HepG2 (cell line): ENCODE data around the gene C19orf85. TPM values are rescaled to one million over a fixed set of nuclear protein-coding genes. Genes with fewer than 3 reads are reported as not detected.

Experiments
- CERS6 ChIP-seq: sonication (generic); formaldehyde crosslinking; IDR thresholded peaks from 2 replicates; pipeline ENCODE4 v1.5.0; 2020; ENCODE audit warnings: missing genetic modification reagents
- CHD4 ChIP-seq: fragments of 200-600 bp; sonication (generic); IDR thresholded peaks from 2 replicates; pipeline ENCODE4 v1.7.0; 2017; ENCODE audit warnings: mild to moderate bottlenecking, low read length, borderline replicate concordance
- FOXK1 ChIP-seq: sonication (generic); formaldehyde crosslinking; IDR thresholded peaks from 2 replicates; pipeline ENCODE4 v1.4.0; 2020; ENCODE audit warnings: low read depth, missing genetic modification reagents, borderline replicate concordance
- HDAC1 ChIP-seq: sonication (generic); formaldehyde crosslinking; IDR thresholded peaks from 2 replicates; pipeline ENCODE4 v1.5.1; 2020; ENCODE audit warnings: mild to moderate bottlenecking, missing genetic modification reagents
- HOXA7 ChIP-seq: sonication (generic); formaldehyde crosslinking; IDR thresholded peaks from 2 replicates; pipeline ENCODE4 v1.8.1; 2022; ENCODE audit warnings: mild to moderate bottlenecking, missing genetic modification reagents, moderate library complexity
- JUNB ChIP-seq: sonication (generic); formaldehyde crosslinking; IDR thresholded peaks from 2 replicates; pipeline ENCODE4 v1.8.0; 2022; ENCODE audit warnings: missing genetic modification reagents, mild to moderate bottlenecking, borderline replicate concordance
- MIER2 ChIP-seq: IDR thresholded peaks from 2 replicates; pipeline ENCODE4 v1.6.1; 2016; ENCODE audit warnings: missing biosample characterization, missing genetic modification reagents
- NFE2L2 ChIP-seq: fragments of 150-350 bp; IDR thresholded peaks from 2 replicates; pipeline ENCODE4 v1.6.1; 2014; ENCODE audit warnings: low read length
- NR3C1 ChIP-seq: sonication (generic); formaldehyde crosslinking; IDR thresholded peaks from 2 replicates; pipeline ENCODE4 v1.4.0; 2020; ENCODE audit warnings: missing genetic modification reagents
- PAWR ChIP-seq: sonication (generic); formaldehyde crosslinking; IDR thresholded peaks from 2 replicates; pipeline ENCODE4 v1.4.0; 2020; ENCODE audit warnings: missing genetic modification reagents, mild to moderate bottlenecking, borderline replicate concordance
- PHF21A ChIP-seq: sonication (generic); formaldehyde crosslinking; IDR thresholded peaks from 2 replicates; pipeline ENCODE4 v1.5.0; 2020; ENCODE audit warnings: mild to moderate bottlenecking, missing genetic modification reagents
- POGZ ChIP-seq: sonication (generic); formaldehyde crosslinking; IDR thresholded peaks from 2 replicates; pipeline ENCODE4 v1.4.0; 2020; ENCODE audit warnings: mild to moderate bottlenecking, missing genetic modification reagents
- POLR2A ChIP-seq, 2 experiments: IDR thresholded peaks; 2 replicates each; pipeline ENCODE4 v1.6.1; 2011; ENCODE audit warnings: low read depth in 2 of 2, low read length in 2 of 2, mild to moderate bottlenecking in 1 of 2, moderate library complexity in 1 of 2; ENCODE audit not compliant: insufficient read depth in 1 of 2
- PRMT3 ChIP-seq: sonication (generic); formaldehyde crosslinking; IDR thresholded peaks from 2 replicates; pipeline ENCODE4 v1.8.1; 2022; ENCODE audit warnings: low read depth, mild to moderate bottlenecking, moderate library complexity, missing genetic modification reagents, borderline replicate concordance
- RXRB ChIP-seq: IDR thresholded peaks from 2 replicates; pipeline ENCODE4 v1.6.1; 2016; ENCODE audit warnings: borderline replicate concordance, missing genetic modification reagents, missing compliant biosample characterization
- SIX1 ChIP-seq: sonication (generic); formaldehyde crosslinking; IDR thresholded peaks from 2 replicates; pipeline ENCODE4 v1.4.0; 2020; ENCODE audit warnings: missing genetic modification reagents, borderline replicate concordance
- TSC22D2 ChIP-seq: sonication (generic); formaldehyde crosslinking; IDR thresholded peaks from 2 replicates; pipeline ENCODE4 v1.5.1; 2020; ENCODE audit warnings: missing genetic modification reagents, mild to moderate bottlenecking, borderline replicate concordance
- ZFP36 ChIP-seq: fragments of 150-350 bp; IDR thresholded peaks from 2 replicates; pipeline ENCODE4 v1.6.1; 2018; ENCODE audit warnings: borderline replicate concordance, low read length, low read depth; ENCODE audit not compliant: partially characterized antibody
- ZFP37 ChIP-seq: sonication (generic); formaldehyde crosslinking; IDR thresholded peaks from 2 replicates; pipeline ENCODE4 v1.4.0; 2020; ENCODE audit warnings: missing genetic modification reagents, borderline replicate concordance
- ZNF674 ChIP-seq: sonication (generic); formaldehyde crosslinking; IDR thresholded peaks from 2 replicates; pipeline ENCODE4 v1.5.0; 2020; ENCODE audit warnings: low read depth, mild to moderate bottlenecking, missing genetic modification reagents
- ZNF747 ChIP-seq: sonication (generic); formaldehyde crosslinking; IDR thresholded peaks from 2 replicates; pipeline ENCODE4 v1.8.1; 2023; ENCODE audit warnings: missing genetic modification reagents, mild to moderate bottlenecking, borderline replicate concordance
- ZSCAN21 ChIP-seq: sonication (generic); formaldehyde crosslinking; IDR thresholded peaks from 2 replicates; pipeline ENCODE4 v1.8.0; 2022; ENCODE audit warnings: mild to moderate bottlenecking, missing genetic modification reagents, moderate library complexity, borderline replicate concordance
- ZSCAN31 ChIP-seq: sonication (generic); formaldehyde crosslinking; IDR thresholded peaks from 2 replicates; pipeline ENCODE4 v1.5.0; 2020; ENCODE audit warnings: low read depth, mild to moderate bottlenecking, missing genetic modification reagents
- polyA plus RNA-seq, 8 experiments: library from polyadenylated mRNA; depleted of rRNA in 3 of 8; stranded (reverse) in 7 of 8; unstranded in 1 of 8; fragments of >200 nt; fragmentation: Illumina TruSeq in 4 of 8; extraction: Trizol in 4 of 8; gene quantifications; 2 replicates each; pipeline versions ENCODE4 v1.2.1 to v1.2.3, GENCODE V29; 2011 to 2016; ENCODE audit warnings: low read depth in 4 of 8, missing spikeins in 1 of 8, mixed read lengths in 1 of 8; ENCODE audit not compliant: insufficient read depth in 1 of 8
- total RNA-seq, 5 experiments: library from RNA; depleted of rRNA; stranded (reverse); fragments of >200 nt; fragmentation: Illumina TruSeq; extraction: Trizol; gene quantifications; 2 replicates each; pipeline ENCODE4 v1.2.3, GENCODE V29; 2016; ENCODE audit warnings: low read depth in 1 of 5
- TF ChIP-seq, protein P1 (sequence below): sonication (generic); formaldehyde crosslinking; IDR thresholded peaks from 2 replicates; pipeline ENCODE4 v1.4.0; 2020; ENCODE audit warnings: mild to moderate bottlenecking, missing genetic modification reagents
- TF ChIP-seq, protein P2 (sequence below): IDR thresholded peaks from 2 replicates; pipeline ENCODE4 v1.6.1; 2016; ENCODE audit warnings: low read depth
- TF ChIP-seq, protein P3 (sequence below): sonication (generic); formaldehyde crosslinking; IDR thresholded peaks from 2 replicates; pipeline ENCODE4 v1.4.0; 2020; ENCODE audit warnings: missing genetic modification reagents

Gene C19orf85
- total and polyA plus RNA-seq, 2 of the 13 experiments (the other 11 are each of a cell fraction or from before 2014, with no cell fraction given): not detected

- TF ChIP-seq PAWR (CRISPR knock-in tag) (0 out of 2 replicates have a peak, but pooled peaks have one; percentile 56), CERS6 (CRISPR knock-in tag) (no peak), ZSCAN21 (peak; percentile 75), POLR2A (IDR thresholded peaks at IDR 0.05; ENCODE audit: insufficient read depth in 1 of 2, low read depth in 2 of 2, low read length in 2 of 2) (peak in 1 of 2 experiments; percentile 37; a peak in 1 of 4 replicates), RXRB (CRISPR knock-in tag) (peak; percentile 37; the same call in 1 of the 2 replicates), SIX1 (CRISPR knock-in tag) (0 out of 2 replicates have a peak, but pooled peaks have one; percentile 10), ZSCAN31 (CRISPR knock-in tag) (peak; percentile 77; the same call in 1 of the 2 replicates), POGZ (no peak; the same call in 1 of the 2 replicates), PRMT3 (CRISPR knock-in tag) (no peak), NFE2L2 (no peak), MIER2 (no peak), TSC22D2 (peak; percentile 86; the same call in 1 of the 2 replicates), HDAC1 (CRISPR knock-in tag) (peak; percentile 63), ZNF747 (0 out of 2 replicates have a peak, but pooled peaks have one; percentile 20), ZFP36 (no peak), PHF21A (CRISPR knock-in tag) (peak; percentile 7; the same call in 1 of the 2 replicates), NR3C1 (no peak), ZNF674 (CRISPR knock-in tag) (no peak), CHD4 (no peak), HOXA7 (CRISPR knock-in tag) (no peak), JUNB (CRISPR knock-in tag) (no peak), FOXK1 (peak; percentile 74; the same call in 1 of the 2 replicates), ZFP37 (no peak)
- TF ChIP-seq, protein P1, sequence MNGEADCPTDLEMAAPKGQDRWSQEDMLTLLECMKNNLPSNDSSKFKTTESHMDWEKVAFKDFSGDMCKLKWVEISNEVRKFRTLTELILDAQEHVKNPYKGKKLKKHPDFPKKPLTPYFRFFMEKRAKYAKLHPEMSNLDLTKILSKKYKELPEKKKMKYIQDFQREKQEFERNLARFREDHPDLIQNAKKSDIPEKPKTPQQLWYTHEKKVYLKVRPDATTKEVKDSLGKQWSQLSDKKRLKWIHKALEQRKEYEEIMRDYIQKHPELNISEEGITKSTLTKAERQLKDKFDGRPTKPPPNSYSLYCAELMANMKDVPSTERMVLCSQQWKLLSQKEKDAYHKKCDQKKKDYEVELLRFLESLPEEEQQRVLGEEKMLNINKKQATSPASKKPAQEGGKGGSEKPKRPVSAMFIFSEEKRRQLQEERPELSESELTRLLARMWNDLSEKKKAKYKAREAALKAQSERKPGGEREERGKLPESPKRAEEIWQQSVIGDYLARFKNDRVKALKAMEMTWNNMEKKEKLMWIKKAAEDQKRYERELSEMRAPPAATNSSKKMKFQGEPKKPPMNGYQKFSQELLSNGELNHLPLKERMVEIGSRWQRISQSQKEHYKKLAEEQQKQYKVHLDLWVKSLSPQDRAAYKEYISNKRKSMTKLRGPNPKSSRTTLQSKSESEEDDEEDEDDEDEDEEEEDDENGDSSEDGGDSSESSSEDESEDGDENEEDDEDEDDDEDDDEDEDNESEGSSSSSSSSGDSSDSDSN (CRISPR knock-in tag): peak; percentile 72
- TF ChIP-seq, protein P2, sequence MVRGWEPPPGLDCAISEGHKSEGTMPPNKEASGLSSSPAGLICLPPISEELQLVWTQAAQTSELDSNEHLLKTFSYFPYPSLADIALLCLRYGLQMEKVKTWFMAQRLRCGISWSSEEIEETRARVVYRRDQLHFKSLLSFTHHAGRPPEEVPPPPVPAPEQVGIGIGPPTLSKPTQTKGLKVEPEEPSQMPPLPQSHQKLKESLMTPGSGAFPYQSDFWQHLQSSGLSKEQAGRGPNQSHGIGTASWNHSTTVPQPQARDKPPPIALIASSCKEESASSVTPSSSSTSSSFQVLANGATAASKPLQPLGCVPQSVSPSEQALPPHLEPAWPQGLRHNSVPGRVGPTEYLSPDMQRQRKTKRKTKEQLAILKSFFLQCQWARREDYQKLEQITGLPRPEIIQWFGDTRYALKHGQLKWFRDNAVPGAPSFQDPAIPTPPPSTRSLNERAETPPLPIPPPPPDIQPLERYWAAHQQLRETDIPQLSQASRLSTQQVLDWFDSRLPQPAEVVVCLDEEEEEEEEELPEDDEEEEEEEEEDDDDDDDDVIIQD (CRISPR knock-in tag): 0 out of 2 replicates have a peak, but pooled peaks have one; percentile 42
- TF ChIP-seq, protein P3, sequence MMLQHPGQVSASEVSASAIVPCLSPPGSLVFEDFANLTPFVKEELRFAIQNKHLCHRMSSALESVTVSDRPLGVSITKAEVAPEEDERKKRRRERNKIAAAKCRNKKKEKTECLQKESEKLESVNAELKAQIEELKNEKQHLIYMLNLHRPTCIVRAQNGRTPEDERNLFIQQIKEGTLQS (CRISPR knock-in tag): no peak; the same call in 1 of the 2 replicates
These were observed 11.7 kb upstream of the C19orf85 start, which contains the start of gene ZNF628 (continued) for GRCh38 chr19:55476100-55476775.
